ENCODE data around the gene PIK3R1.

PIK3R1 gene

GRCh38 chr5:68215208-68215897 is at the start of gene PIK3R1:
Gene PIK3R1, plus strand, starts transcription at chr5:68215756. Its CDS starts 10,920 bp downstream, at chr5:68226676.
- DNase-seq (ENCODE audit: low spot score), result peak; percentile 96

GRCh38 chr5:68167195-68167651 is 48.3 kb upstream of the PIK3R1 start:
- no peak for DNase-seq (ENCODE audit: low spot score)

GRCh38 chr5:68169903-68170302 is 45.7 kb upstream of the PIK3R1 start:
- DNase-seq (ENCODE audit: low spot score), result no peak

GRCh38 chr5:68170826-68171558 is 44.6 kb upstream of the PIK3R1 start:
- no peak for DNase-seq (ENCODE audit: low spot score)

- DNase-seq (ENCODE audit: low spot score), result no peak
Measured at GRCh38 chr5:68172314-68172713, 43.2 kb upstream of the PIK3R1 start.

- DNase-seq (ENCODE audit: low spot score), result no peak
Measured at GRCh38 chr5:68173007-68173406, 42.5 kb upstream of the PIK3R1 start.

GRCh38 chr5:68176253-68176652 is 39.3 kb upstream of the PIK3R1 start:
- no peak for DNase-seq (ENCODE audit: low spot score)

GRCh38 chr5:68176802-68177479 is 38.6 kb upstream of the PIK3R1 start:
- DNase-seq (ENCODE audit: low spot score), result no peak

- DNase-seq (ENCODE audit: low spot score), result no peak
Measured at GRCh38 chr5:68177676-68178075, 37.9 kb upstream of the PIK3R1 start.

- DNase-seq (ENCODE audit: low spot score), result no peak
Measured at GRCh38 chr5:68178579-68178978, 37.0 kb upstream of the PIK3R1 start.

GRCh38 chr5:68180121-68181038 is 35.2 kb upstream of the PIK3R1 start:
- no peak for DNase-seq (ENCODE audit: low spot score)

GRCh38 chr5:68181039-68181599 is 34.4 kb upstream of the PIK3R1 start:
- DNase-seq (ENCODE audit: low spot score), result no peak

- DNase-seq (ENCODE audit: low spot score), result no peak
Measured at GRCh38 chr5:68182094-68182493, 33.5 kb upstream of the PIK3R1 start.

- DNase-seq (ENCODE audit: low spot score), result no peak
Measured at GRCh38 chr5:68182534-68182933, 33.0 kb upstream of the PIK3R1 start.

GRCh38 chr5:68187268-68188055 is 28.1 kb upstream of the PIK3R1 start:
- no peak for DNase-seq (ENCODE audit: low spot score)

GRCh38 chr5:68189171-68189570 is 26.4 kb upstream of the PIK3R1 start:
- DNase-seq (ENCODE audit: low spot score), result no peak

GRCh38 chr5:68189613-68190012 is 25.9 kb upstream of the PIK3R1 start:
- DNase-seq (ENCODE audit: low spot score), result no peak

GRCh38 chr5:68190619-68191018 is 24.9 kb upstream of the PIK3R1 start:
- no peak for DNase-seq (ENCODE audit: low spot score)

- DNase-seq (ENCODE audit: low spot score), result no peak
Measured at GRCh38 chr5:68191083-68191791, 24.3 kb upstream of the PIK3R1 start.

GRCh38 chr5:68192679-68193060 is 22.9 kb upstream of the PIK3R1 start:
- no peak for DNase-seq (ENCODE audit: low spot score)

Data from LoVo (cell line).